LHCN-M2 (cell line): Measurements from ENCODE around the gene MSLN. TPM values are rescaled to one million over a fixed set of nuclear protein-coding genes. Genes with fewer than 3 reads are reported as not detected.

Experiments used
- DNase-seq: peaks from one replicate; pipeline ENCODE4 v3.0.0-alpha.2; 2012; ENCODE audit warnings: low read depth
- total RNA-seq: library from RNA; depleted of rRNA; stranded (reverse); fragments of >200 nt; gene quantifications from 2 replicates; pipeline ENCODE4 v1.2.3, GENCODE V29; 2014

Gene MSLN
- total RNA-seq, 1 experiment from 2014 or later, result not detected

- DNase-seq, result no peak
Observed at GRCh38 chr16:722835-723633, 37.5 kb upstream of the MSLN start.

- DNase-seq, result no peak
Observed at GRCh38 chr16:723695-724094, 36.8 kb upstream of the MSLN start.

DNA sequence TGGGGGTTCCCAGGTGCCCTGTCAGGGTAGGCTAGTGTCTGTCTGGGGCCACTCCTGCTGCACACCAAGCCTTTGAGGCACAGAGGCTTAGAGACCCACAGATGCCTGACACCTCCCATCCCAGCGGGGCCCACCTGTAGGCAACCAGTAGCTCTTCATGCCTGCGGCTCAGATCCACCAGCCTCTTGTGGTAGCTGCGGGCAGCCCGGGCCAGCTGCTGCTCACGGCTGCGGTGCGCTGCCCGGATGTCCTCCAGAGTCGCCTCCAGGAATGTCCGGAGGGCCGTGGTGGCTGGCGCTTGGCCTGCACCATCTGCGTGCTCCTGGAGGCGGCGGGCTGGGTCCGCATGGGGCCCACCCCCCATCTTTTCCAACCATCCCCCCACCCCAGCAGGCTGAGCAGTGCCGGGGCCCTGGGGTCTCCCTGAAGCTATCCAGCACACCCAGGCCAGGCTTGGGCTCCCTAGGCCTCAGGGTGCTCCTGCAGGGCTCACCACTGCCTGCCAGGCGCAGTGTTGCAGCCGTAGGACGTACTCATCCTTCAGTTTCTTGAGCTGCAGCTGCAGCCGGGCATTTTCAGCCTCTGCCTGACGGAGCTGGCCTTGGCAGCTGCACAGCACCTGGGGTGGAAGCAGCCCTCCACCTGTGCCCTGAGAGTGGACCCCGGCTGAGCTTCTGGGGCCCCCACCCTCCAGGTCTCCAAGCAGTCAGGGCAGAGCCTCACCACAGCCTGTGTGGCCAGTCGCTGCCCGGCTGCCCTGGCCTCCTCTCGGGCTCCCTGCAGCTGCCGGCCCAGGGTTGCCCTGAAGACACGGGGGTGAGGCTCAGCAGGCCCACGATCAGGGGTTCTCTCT is 36.1 kb upstream of the MSLN start:
- DNase-seq, result no peak

- DNase-seq, result no peak
Observed at GRCh38 chr16:725041-725376, 35.5 kb upstream of the MSLN start.

- DNase-seq, result no peak
Observed at GRCh38 chr16:725463-726187, 34.9 kb upstream of the MSLN start.

- DNase-seq, result no peak
Observed at GRCh38 chr16:726188-726437, 34.4 kb upstream of the MSLN start.

GRCh38 chr16:726438-727290 is 33.9 kb upstream of the MSLN start, which contains the start of the genes CCDC78 and HAGHL:
Gene CCDC78 (minus strand): TSS chr16:726443. CDS start chr16:726367, 76 bp downstream.
Gene HAGHL (plus strand): TSS chr16:727106. CDS start chr16:727510, 404 bp downstream.
- peak; percentile 44 for DNase-seq

GRCh38 chr16:727291-727977 is 33.1 kb upstream of the MSLN start:
- no peak for DNase-seq

GRCh38 chr16:728131-728889 is 32.2 kb upstream of the MSLN start:
- DNase-seq, result peak; percentile 74

DNA sequence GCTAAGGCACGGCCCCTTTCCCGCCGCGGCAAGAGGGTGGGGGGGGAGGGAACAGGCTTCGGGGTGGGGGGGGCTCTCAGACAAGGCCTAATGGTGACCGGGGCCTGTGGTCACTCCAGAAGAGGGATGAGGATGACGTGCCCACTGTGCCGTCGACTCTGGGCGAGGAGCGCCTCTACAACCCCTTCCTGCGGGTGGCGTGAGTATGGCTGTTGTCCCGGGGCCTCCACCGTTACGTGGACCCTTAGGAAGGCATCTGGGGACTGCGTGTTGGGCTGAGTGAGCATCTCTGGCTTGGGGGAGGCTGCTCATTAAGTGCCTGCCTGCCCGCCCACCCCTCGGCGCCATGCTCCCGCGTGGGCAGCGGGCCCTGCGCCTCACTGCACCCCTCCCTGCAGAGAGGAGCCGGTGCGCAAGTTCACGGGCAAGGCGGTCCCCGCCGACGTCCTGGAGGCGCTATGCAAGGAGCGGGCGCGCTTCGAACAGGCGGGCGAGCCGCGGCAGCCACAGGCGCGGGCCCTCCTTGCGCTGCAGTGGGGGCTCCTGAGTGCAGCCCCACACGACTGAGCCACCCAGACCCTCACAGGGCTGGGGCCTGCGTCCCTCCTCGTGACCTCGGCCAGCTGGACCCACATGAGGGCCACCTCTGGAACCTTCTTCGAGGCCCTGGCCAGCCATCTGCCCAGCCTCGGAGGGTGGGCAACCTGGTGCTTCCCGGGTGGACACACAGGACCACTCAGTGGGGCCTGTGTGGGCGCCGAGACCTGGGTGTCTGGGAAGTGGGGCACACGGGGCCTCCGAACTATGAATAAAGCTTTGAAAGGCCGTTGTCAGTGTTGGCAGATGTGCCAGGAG is 31.4 kb upstream of the MSLN start:
- DNase-seq, result no peak

- no peak for DNase-seq
Observed at GRCh38 chr16:729768-730665, 30.5 kb upstream of the MSLN start.

- DNase-seq, result no peak
Observed at GRCh38 chr16:730666-731509, 29.6 kb upstream of the MSLN start.

DNA sequence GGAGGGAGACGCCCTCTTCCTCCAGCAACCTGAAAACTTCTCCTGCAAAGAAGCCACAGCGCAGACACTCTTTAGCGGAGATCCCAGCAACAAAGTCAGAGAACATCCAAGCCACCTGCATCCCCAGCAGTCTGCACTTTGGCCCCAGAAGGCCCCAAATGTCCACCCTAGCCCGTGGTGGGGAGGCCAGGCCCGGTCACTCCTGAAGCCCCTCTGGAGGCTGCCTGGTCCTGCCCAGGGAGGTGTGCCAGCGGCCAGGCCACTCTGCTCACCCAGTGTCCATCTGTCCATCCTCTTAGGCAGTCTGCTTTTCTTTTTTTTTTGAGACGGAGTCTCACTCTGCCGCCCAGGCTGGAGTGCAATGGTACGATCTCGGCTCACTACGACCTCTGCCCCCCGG is 28.2 kb upstream of the MSLN start:
- DNase-seq, result no peak

DNA sequence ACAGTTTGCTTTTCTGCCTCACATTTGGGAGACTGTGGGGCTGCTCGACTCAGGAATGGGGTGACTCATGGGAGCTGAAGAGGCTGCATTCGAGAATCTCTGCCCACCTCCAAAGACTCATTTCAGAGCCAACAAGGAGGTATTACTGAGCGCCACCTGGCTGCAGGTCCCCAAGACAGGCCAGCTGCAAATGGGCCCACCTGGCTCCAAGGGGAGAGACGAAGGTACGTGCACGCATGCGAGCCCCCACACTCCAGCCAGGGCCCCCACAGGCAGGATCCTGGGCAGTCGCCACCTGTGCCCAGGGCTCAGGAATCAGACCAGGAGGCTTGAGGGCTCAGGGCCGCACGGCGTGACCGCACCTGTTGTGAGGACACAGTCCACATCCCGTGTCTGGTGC is 27.6 kb upstream of the MSLN start:
- no peak for DNase-seq

DNA sequence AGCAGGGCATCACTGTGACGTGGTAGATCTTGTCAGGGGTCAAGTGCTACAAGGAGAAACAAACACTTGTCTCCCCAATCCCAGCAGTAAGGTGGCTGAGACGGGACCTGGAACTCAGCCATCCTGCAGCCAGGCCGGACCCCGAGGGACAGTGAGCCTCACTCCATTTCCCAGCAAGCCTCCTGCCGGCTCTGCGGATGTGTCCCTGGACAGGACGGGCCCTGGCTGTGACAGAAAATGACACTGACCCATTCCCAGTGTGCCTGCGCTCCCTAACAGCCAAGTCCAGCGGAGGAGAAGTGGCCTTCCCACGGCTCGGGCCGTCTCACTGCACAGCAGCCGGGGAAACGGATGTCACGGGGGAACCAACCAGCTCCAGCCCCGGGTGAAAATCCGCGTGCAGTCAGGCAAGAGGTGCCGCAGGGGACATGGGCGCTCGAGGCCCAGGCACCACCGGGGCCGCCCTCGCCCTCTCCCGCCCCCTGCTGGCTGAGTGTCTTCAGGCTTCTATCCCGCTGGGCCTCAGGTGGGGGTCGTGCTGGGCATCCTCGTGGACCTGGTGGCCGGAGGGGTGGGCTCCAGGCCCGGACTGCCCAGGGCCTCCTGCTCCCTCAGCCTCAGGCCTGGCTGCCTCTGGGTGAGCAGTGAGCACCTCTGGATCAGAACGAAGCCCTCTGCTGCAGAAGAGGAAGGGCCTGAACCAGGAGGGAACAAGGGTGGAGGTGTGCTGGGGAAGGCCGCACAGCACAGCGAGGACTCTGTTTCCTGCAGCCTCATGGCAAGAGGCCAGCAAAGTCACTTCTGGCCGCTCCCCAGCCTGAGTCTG is 26.9 kb upstream of the MSLN start:
- no peak for DNase-seq
